Raji (cell line): ENCODE data around the gene ODR4.

Experiments
- POLR2A ChIP-seq: IDR thresholded peaks from 2 replicates; pipeline ENCODE4 v1.6.1; 2011; ENCODE audit warnings: low read depth, low read length, control low read depth; ENCODE audit not compliant: insufficient read depth

Gene ODR4

GRCh38 chr1:186375152-186375928, at the start of gene ODR4, which contains the start of gene TPR:
ODR4 (plus strand) TSS chr1:186375838; CDS start chr1:186379786, 3,948 bp downstream.
TPR (minus strand) TSS chr1:186375253; CDS start chr1:186375028, 225 bp downstream.
- peak; percentile 85 for TF ChIP-seq POLR2A

- TF ChIP-seq POLR2A, result no peak
Measured at GRCh38 chr1:186326009-186326408, 49.6 kb upstream of the ODR4 start.

- TF ChIP-seq POLR2A, result no peak
Measured at GRCh38 chr1:186327331-186327730, 48.3 kb upstream of the ODR4 start.

- no peak for TF ChIP-seq POLR2A
Measured at GRCh38 chr1:186330758-186331157, 44.9 kb upstream of the ODR4 start.

- no peak for TF ChIP-seq POLR2A
Measured at GRCh38 chr1:186337554-186337953, 38.1 kb upstream of the ODR4 start.

- no peak for TF ChIP-seq POLR2A
Measured at GRCh38 chr1:186340772-186341171, 34.9 kb upstream of the ODR4 start.

GRCh38 chr1:186374303-186375151, 1.1 kb upstream of the ODR4 start:
- no peak for TF ChIP-seq POLR2A

GRCh38 chr1:186375929-186376319, 286 bp downstream of the ODR4 start:
- TF ChIP-seq POLR2A, result no peak

GRCh38 chr1:186386725-186387383, 11.2 kb downstream of the ODR4 start:
- no peak for TF ChIP-seq POLR2A

- TF ChIP-seq POLR2A, result no peak
Measured at GRCh38 chr1:186390925-186391324, 15.3 kb downstream of the ODR4 start.

- TF ChIP-seq POLR2A, result no peak
Measured at GRCh38 chr1:186391841-186392240, 16.2 kb downstream of the ODR4 start.

- TF ChIP-seq POLR2A, result no peak
Measured at GRCh38 chr1:186403632-186404031, 28.0 kb downstream of the ODR4 start.

GRCh38 chr1:186404454-186405051, 28.9 kb downstream of the ODR4 start:
- TF ChIP-seq POLR2A, result no peak

GRCh38 chr1:186409091-186409490, 33.5 kb downstream of the ODR4 start:
- no peak for TF ChIP-seq POLR2A

GRCh38 chr1:186413319-186413718, 37.7 kb downstream of the ODR4 start:
- TF ChIP-seq POLR2A, result no peak
